Measurements from ENCODE around the gene DIABLO.

DIABLO gene

GRCh38 chr12:122189626-122190475, 36.0 kb downstream of the DIABLO start:
- H3K9me3 ChIP-seq (ENCODE audit: control insufficient read depth, low read length) = no peaks in the 10 kb centered on the region
- no peaks in the 10 kb centered on the region for H3K79me2 ChIP-seq
- H3K27me3 ChIP-seq (ENCODE audit: control insufficient read depth, insufficient read depth, low read length) = no peaks in the 10 kb centered on the region
- H3K4me2 ChIP-seq (ENCODE audit: low read length) = no peak overlapping the region
- TF ChIP-seq, protein P1, sequence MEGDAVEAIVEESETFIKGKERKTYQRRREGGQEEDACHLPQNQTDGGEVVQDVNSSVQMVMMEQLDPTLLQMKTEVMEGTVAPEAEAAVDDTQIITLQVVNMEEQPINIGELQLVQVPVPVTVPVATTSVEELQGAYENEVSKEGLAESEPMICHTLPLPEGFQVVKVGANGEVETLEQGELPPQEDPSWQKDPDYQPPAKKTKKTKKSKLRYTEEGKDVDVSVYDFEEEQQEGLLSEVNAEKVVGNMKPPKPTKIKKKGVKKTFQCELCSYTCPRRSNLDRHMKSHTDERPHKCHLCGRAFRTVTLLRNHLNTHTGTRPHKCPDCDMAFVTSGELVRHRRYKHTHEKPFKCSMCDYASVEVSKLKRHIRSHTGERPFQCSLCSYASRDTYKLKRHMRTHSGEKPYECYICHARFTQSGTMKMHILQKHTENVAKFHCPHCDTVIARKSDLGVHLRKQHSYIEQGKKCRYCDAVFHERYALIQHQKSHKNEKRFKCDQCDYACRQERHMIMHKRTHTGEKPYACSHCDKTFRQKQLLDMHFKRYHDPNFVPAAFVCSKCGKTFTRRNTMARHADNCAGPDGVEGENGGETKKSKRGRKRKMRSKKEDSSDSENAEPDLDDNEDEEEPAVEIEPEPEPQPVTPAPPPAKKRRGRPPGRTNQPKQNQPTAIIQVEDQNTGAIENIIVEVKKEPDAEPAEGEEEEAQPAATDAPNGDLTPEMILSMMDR (IDR thresholded peaks at IDR 0.05) = no peak
- no peaks in the 10 kb centered on the region for H3K4me1 ChIP-seq
- H3K27ac ChIP-seq = no peak overlapping the region
- H3K9ac ChIP-seq = no peak overlapping the region
- no peaks in the 10 kb centered on the region for H3K36me3 ChIP-seq (ENCODE audit: control insufficient read depth, insufficient read depth, low read length)
- no peak overlapping the region for H2AFZ ChIP-seq
- no peak overlapping the region for H3K4me3 ChIP-seq (ENCODE audit: low read depth, low read length)

GRCh38 chr12:122187466-122187865, 38.4 kb downstream of the DIABLO start:
- Histone ChIP-seq H3K4me2 (ENCODE audit: low read length) (no peak overlapping the region), H3K4me3 (ENCODE audit: low read depth, low read length) (no peak overlapping the region), H2AFZ (no peak overlapping the region), H3K27ac (no peak overlapping the region), H3K4me1 (no peaks in the 10 kb centered on the region), H3K36me3 (ENCODE audit: control insufficient read depth, insufficient read depth, low read length) (no peaks in the 10 kb centered on the region), H3K9me3 (ENCODE audit: control insufficient read depth, low read length) (no peaks in the 10 kb centered on the region), H3K79me2 (no peaks in the 10 kb centered on the region), H3K9ac (no peak overlapping the region), H3K27me3 (ENCODE audit: control insufficient read depth, insufficient read depth, low read length) (no peaks in the 10 kb centered on the region)
- TF ChIP-seq, protein P1 (IDR thresholded peaks at IDR 0.05) = no peak

DNA sequence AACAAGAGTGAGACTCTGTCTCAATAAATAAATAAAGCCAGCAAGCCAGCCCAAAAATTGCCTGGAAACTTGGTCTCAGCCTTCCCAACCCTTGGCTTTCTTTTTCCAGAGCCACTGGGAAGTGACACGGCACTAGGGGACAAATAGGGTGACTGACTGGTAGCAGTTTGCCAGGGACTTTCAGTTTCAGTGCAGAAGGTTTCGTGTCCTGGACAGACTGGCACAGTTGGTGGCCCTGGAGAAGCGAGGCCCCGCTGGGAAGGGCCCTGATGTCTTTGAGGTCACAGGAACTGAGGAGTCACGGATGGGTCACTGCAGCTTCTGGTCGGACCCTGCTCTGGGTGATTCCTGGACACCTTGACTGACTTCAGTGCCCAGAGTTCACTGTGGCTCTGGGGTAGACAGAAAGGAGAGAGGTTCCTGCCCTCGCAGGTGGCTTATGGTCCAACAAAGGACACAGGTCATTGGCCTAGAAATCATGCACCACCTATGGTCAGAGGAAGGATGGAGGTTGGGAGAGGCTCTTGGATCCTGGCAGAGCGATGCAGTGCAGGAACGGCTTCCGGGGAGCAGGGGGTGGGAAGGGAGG, 40.3 kb downstream of the DIABLO start:
- Histone ChIP-seq H3K36me3 (ENCODE audit: control insufficient read depth, insufficient read depth, low read length) (no peaks in the 10 kb centered on the region), H2AFZ (no peak overlapping the region), H3K27me3 (ENCODE audit: control insufficient read depth, insufficient read depth, low read length) (no peaks in the 10 kb centered on the region), H3K79me2 (no peaks in the 10 kb centered on the region), H3K4me2 (ENCODE audit: low read length) (no peak overlapping the region), H3K9ac (no peak overlapping the region), H3K4me3 (ENCODE audit: low read depth, low read length) (no peak overlapping the region), H3K4me1 (no peaks in the 10 kb centered on the region), H3K27ac (no peak overlapping the region), H3K9me3 (ENCODE audit: control insufficient read depth, low read length) (no peaks in the 10 kb centered on the region)
- TF ChIP-seq, protein P1 (IDR thresholded peaks at IDR 0.05) = no peak

DNA sequence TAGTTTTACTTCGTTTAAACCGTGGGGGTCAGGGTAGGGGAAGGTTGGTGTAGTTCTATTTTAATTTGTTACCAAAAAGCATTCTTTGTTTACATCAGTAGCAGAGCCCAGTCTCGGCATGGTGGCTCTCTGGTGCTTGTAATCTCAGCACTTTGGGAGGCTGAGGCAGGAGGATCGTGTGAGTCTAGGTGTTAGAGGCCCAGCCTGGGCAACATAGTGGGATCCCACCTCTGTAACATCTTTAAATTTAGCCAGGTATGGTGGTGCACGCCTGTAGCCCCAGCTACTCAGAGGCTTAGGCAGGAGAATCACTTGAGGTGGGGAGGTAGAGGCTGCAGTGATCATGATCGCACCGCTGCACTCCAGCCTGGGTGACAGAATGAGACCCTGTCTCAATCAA, 40.8 kb downstream of the DIABLO start:
- Histone ChIP-seq H3K27me3 (ENCODE audit: control insufficient read depth, insufficient read depth, low read length) (no peaks in the 10 kb centered on the region), H3K36me3 (ENCODE audit: control insufficient read depth, insufficient read depth, low read length) (no peaks in the 10 kb centered on the region), H3K4me2 (ENCODE audit: low read length) (no peak overlapping the region), H3K4me3 (ENCODE audit: low read depth, low read length) (no peak overlapping the region), H2AFZ (no peak overlapping the region), H3K9me3 (ENCODE audit: control insufficient read depth, low read length) (no peaks in the 10 kb centered on the region), H3K4me1 (no peaks in the 10 kb centered on the region), H3K27ac (no peak overlapping the region), H3K9ac (no peak overlapping the region), H3K79me2 (no peaks in the 10 kb centered on the region)
- TF ChIP-seq, protein P1 (IDR thresholded peaks at IDR 0.05) = no peak
